NT2/D1 (cell line): ENCODE results near the gene TTC4.

Experiments used
- DNase-seq: peaks from one replicate; pipeline ENCODE4 v3.0.0-alpha.2; 2011; ENCODE audit warnings: low read depth, low spot score
- H3K27me3 ChIP-seq: 2 replicates; pipeline ENCODE4 v1.6.0; 2011; ENCODE audit warnings: mild to moderate bottlenecking; ENCODE audit not compliant: insufficient read length, insufficient read depth
- H3K36me3 ChIP-seq: 2 replicates; pipeline ENCODE4 v1.6.1; 2011; ENCODE audit warnings: mild to moderate bottlenecking, low read length, mixed read lengths; ENCODE audit not compliant: insufficient read depth, insufficient read length
- H3K4me1 ChIP-seq: 2 replicates; pipeline ENCODE4 v1.5.1; 2011; ENCODE audit not compliant: insufficient read depth, insufficient read length
- H3K4me3 ChIP-seq: 2 replicates; pipeline ENCODE4 v1.5.1; 2011; ENCODE audit warnings: low read depth; ENCODE audit not compliant: insufficient read length
- H3K9ac ChIP-seq: 2 replicates; pipeline ENCODE4 v1.6.0; 2011; ENCODE audit warnings: low read depth; ENCODE audit not compliant: insufficient read length
- H3K9me3 ChIP-seq: 2 replicates; pipeline ENCODE4 v1.5.1; 2011; ENCODE audit warnings: mild to moderate bottlenecking, low read length; ENCODE audit not compliant: insufficient read depth
- SUZ12 ChIP-seq: IDR thresholded peaks from 2 replicates; pipeline ENCODE4 v1.6.1; 2011; ENCODE audit not compliant: insufficient read length, insufficient read depth; ENCODE audit errors: extremely low read depth
- YY1 ChIP-seq: IDR thresholded peaks from 2 replicates; pipeline ENCODE4 v1.6.1; 2011; ENCODE audit not compliant: insufficient read length, insufficient read depth
- ZNF274 ChIP-seq: IDR thresholded peaks from 2 replicates; pipeline ENCODE4 v1.6.1; 2011; ENCODE audit warnings: mild to moderate bottlenecking, low read depth, low read length

The TTC4 gene

DNA sequence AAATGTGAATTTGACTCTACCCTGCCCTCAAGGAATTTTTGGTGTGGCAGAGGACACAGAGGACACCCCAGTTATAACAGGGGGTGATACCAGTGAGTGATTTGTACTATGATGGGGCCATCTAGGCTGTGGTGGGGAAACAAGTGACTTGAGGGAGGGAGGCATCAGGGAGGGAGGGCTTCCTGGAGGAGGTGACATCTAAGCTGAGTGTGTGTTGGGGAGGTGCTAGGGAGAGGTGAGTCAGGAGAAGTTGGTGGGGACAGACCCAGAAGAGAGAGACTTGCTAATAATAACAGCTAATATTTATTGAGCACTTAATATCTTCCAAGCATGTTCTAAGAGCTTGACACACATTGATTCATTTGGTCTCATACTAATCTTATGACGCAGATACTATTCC is 19.9 kb upstream of the TTC4 start:
- peaks cover 4% of the 10 kb centered on the region for H3K27me3 ChIP-seq
- no peaks in the 10 kb centered on the region for H3K9me3 ChIP-seq
- TF ChIP-seq SUZ12 (no peak), ZNF274 (no peak), YY1 (no peak)
- no peak overlapping the region for H3K4me3 ChIP-seq
- H3K9ac ChIP-seq = no peak overlapping the region
- H3K4me1 ChIP-seq = no peaks in the 10 kb centered on the region
- DNase-seq = no peak
- H3K36me3 ChIP-seq = no peaks in the 10 kb centered on the region

GRCh38 chr1:54696262-54696661 is 19.4 kb upstream of the TTC4 start:
- no peaks in the 10 kb centered on the region for H3K9me3 ChIP-seq
- peaks cover 4% of the 10 kb centered on the region for H3K27me3 ChIP-seq
- no peaks in the 10 kb centered on the region for H3K36me3 ChIP-seq
- no peak overlapping the region for H3K9ac ChIP-seq
- no peak for DNase-seq
- TF ChIP-seq SUZ12 (no peak), YY1 (no peak), ZNF274 (no peak)
- H3K4me1 ChIP-seq = no peaks in the 10 kb centered on the region
- no peak overlapping the region for H3K4me3 ChIP-seq

DNA sequence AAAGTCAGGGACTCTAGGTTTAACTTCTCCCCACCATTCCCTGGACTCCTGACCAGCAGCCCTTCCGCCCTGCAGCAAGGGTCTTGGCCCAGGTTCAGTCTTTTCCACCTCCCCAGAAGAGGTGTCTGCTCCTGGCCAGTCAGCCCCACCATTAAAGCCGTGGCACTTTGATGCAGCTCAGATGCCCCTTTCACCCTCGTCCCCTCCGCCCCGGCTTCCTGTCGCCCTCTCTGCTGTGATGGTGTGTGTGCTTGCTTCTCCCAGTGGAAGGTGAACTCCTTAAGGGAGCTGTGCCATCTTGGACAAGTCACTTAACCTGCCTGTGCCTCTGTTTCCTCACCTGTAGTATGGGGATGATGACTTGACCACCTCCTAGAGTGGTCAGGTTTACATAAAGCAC is 17.8 kb upstream of the TTC4 start:
- no peak for TF ChIP-seq ZNF274
- no peak for TF ChIP-seq YY1
- no peak for TF ChIP-seq SUZ12

GRCh38 chr1:54698346-54698745 is 17.3 kb upstream of the TTC4 start:
- Histone ChIP-seq H3K9ac (no peak overlapping the region), H3K4me3 (no peak overlapping the region), H3K27me3 (peaks cover 4% of the 10 kb centered on the region), H3K9me3 (no peaks in the 10 kb centered on the region), H3K4me1 (peaks cover 3% of the 10 kb centered on the region), H3K36me3 (no peaks in the 10 kb centered on the region)
- TF ChIP-seq ZNF274 (no peak), YY1 (no peak), SUZ12 (no peak)
- no peak for DNase-seq

More for the DNA sequence above, 17.8 kb upstream of the TTC4 start:
- H3K4me3 ChIP-seq = no peak overlapping the region
- H3K9me3 ChIP-seq = no peaks in the 10 kb centered on the region
- peaks cover 3% of the 10 kb centered on the region for H3K4me1 ChIP-seq
- no peaks in the 10 kb centered on the region for H3K36me3 ChIP-seq
- H3K27me3 ChIP-seq = peaks cover 4% of the 10 kb centered on the region
- no peak overlapping the region for H3K9ac ChIP-seq
- no peak for DNase-seq

GRCh38 chr1:54699936-54700525 is 15.6 kb upstream of the TTC4 start:
- Histone ChIP-seq H3K36me3 (no peaks in the 10 kb centered on the region), H3K9ac (no peak overlapping the region), H3K9me3 (no peaks in the 10 kb centered on the region), H3K4me1 (peaks cover 3% of the 10 kb centered on the region), H3K4me3 (no peak overlapping the region), H3K27me3 (peaks cover 4% of the 10 kb centered on the region)
- no peak for TF ChIP-seq SUZ12
- no peak for TF ChIP-seq YY1
- TF ChIP-seq ZNF274 = no peak
- no peak for DNase-seq

- Histone ChIP-seq H3K36me3 (no peaks in the 10 kb centered on the region), H3K4me3 (no peak overlapping the region), H3K27me3 (peaks cover 10% of the 10 kb centered on the region), H3K9ac (no peak overlapping the region), H3K4me1 (peaks cover 3% of the 10 kb centered on the region), H3K9me3 (no peaks in the 10 kb centered on the region)
- no peak for DNase-seq
- TF ChIP-seq ZNF274 (no peak), SUZ12 (no peak), YY1 (no peak)
These were observed 14.6 kb upstream of the TTC4 start for GRCh38 chr1:54701066-54701465.

GRCh38 chr1:54701996-54702395 is 13.7 kb upstream of the TTC4 start:
- DNase-seq = no peak
- Histone ChIP-seq H3K4me3 (no peak overlapping the region), H3K27me3 (peaks cover 17% of the 10 kb centered on the region), H3K9me3 (no peaks in the 10 kb centered on the region), H3K9ac (no peak overlapping the region), H3K36me3 (no peaks in the 10 kb centered on the region), H3K4me1 (peaks cover 3% of the 10 kb centered on the region)
- TF ChIP-seq YY1 (no peak), ZNF274 (no peak), SUZ12 (no peak)

DNA sequence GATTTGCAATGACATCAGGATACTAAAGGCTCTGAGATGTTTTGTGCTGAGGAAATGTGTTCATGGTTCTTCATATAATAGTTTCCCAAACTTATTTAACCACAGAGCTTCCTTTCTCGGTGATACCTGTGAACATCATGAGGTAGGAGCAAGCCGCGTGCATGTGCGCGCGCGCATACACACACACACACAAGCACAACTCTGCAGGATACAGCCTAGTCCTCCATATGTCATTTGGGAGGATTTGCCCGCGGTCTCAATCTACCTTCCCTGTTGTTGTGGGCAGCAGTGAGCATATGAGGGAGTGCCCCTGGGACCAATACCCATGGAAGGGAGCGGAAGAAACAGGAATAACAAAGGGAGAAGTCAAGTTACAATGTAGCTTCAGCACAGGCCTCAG is 12.2 kb upstream of the TTC4 start:
- H3K36me3 ChIP-seq = no peaks in the 10 kb centered on the region
- DNase-seq = no peak
- H3K9ac ChIP-seq = no peak overlapping the region
- no peak overlapping the region for H3K4me3 ChIP-seq
- no peaks in the 10 kb centered on the region for H3K9me3 ChIP-seq
- TF ChIP-seq YY1 (no peak), SUZ12 (no peak), ZNF274 (no peak)
- H3K4me1 ChIP-seq = peaks cover 3% of the 10 kb centered on the region
- H3K27me3 ChIP-seq = peaks cover 17% of the 10 kb centered on the region
